Left lung (tissue), 10 donors: ENCODE data around the gene NBR1. TPM values are rescaled to one million over a fixed set of nuclear protein-coding genes. Genes with fewer than 3 reads are reported as not detected.

Experiments
- ATAC-seq: fragments of 200-7000 bp; cut with Tn5 transposase; one replicate; pipeline ENCODE4 v1.9.1; 2020; ENCODE audit warnings: moderate library complexity
- DNase-seq, 4 donors: peaks; one replicate each; pipeline ENCODE4 v3.0.0-alpha.2; 2013 to 2020
- H3K27ac ChIP-seq, 2 donors: fragments of 200-600 bp; sonication (generic) in 1 of 2; one replicate each; pipeline versions ENCODE4 v1.5.0 to v1.8.0; 2020 to 2021
- H3K27me3 ChIP-seq, 2 donors: fragments of 200-600 bp; sonication (generic) in 1 of 2; one replicate each; pipeline versions ENCODE4 v1.5.0 to v1.8.0; 2020 to 2021
- H3K36me3 ChIP-seq, 2 donors: fragments of 200-600 bp; sonication (generic) in 1 of 2; one replicate each; pipeline versions ENCODE4 v1.5.0 to v1.8.0; 2020 to 2021
- H3K4me1 ChIP-seq, 2 donors: fragments of 200-600 bp; one replicate each; pipeline ENCODE4 v1.8.0; 2021
- H3K4me3 ChIP-seq, 2 donors: fragments of 200-600 bp; sonication (generic) in 1 of 2; one replicate each; pipeline versions ENCODE4 v1.5.0 to v1.8.0; 2020 to 2021; ENCODE audit warnings: mild to moderate bottlenecking in 1 of 2
- H3K9me3 ChIP-seq, 2 donors: fragments of 200-600 bp; sonication (generic) in 1 of 2; one replicate each; pipeline versions ENCODE4 v1.5.0 to v1.8.0; 2020 to 2021
- intact Hi-C, 2 donors: fragments of 100-400 bp; cut with DNase I; formaldehyde crosslinking; loops; one replicate each; pipeline versions ENCODE4 v1.11.2 to v1.14.2; 2022
- polyA plus RNA-seq, 6 donors: library from polyadenylated mRNA; unstranded; fragments of 120-200 nt; gene quantifications; one replicate each; pipeline ENCODE4 v1.2.1, GENCODE V29; 2013; ENCODE audit not compliant: insufficient read length in 6 of 6
- total RNA-seq, 2 donors: library from RNA; stranded (reverse); fragmentation: NEBNext Ultra II Directional; extraction: Animal tissue kit (Norgen Biotek cat#: 25700); gene quantifications; one replicate each; pipeline ENCODE4 v1.2.1, GENCODE V29; 2021
- TF ChIP-seq, protein P1 (sequence below), 2 donors: fragments of 200-600 bp; sonication (generic) in 1 of 2; IDR thresholded peaks; one replicate each; pipeline versions ENCODE4 v1.5.0 to v1.8.0; 2021; ENCODE audit warnings: antibody characterized with exemption in 2 of 2
- donor health status: DM: no; HTN: yes; CAD: no.
- donor health status: DM: no; HTN: no; CAD: no.

The NBR1 gene
- total and polyA plus RNA-seq, 8 donors, result 62.4 to 125 (median 103) TPM

DNA sequence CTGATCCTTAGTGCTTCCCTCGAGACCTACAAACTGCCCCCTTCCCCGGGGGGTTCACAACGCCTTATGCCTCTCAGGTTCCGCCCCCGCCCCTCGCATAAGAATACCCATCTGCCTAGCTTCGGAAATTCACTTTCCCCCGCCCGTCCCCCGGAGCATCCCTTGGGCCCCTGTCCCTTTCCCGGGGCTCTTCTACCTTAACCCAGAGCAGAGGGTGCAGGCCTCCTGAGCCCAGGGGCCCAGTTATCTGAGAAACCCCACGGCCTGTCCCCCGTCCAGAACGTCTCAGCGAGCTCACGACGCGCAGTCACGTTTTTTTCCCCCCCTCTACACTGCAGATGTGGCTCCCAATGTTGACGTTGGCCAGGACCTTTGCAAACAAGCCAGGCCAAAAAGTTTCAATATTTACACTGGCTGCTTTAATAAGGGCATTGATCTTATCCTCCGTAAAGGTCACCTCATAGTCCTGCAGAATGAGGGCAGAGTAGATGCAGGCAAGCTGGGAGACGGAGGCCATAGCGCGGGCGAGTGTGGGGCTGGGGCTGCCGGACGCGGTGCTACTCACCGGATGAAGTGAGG lies 1.4 kb upstream of the NBR1 start:
- DNase-seq, result peak; percentile 13 to 86 (median 44)
- TF ChIP-seq, protein P1, sequence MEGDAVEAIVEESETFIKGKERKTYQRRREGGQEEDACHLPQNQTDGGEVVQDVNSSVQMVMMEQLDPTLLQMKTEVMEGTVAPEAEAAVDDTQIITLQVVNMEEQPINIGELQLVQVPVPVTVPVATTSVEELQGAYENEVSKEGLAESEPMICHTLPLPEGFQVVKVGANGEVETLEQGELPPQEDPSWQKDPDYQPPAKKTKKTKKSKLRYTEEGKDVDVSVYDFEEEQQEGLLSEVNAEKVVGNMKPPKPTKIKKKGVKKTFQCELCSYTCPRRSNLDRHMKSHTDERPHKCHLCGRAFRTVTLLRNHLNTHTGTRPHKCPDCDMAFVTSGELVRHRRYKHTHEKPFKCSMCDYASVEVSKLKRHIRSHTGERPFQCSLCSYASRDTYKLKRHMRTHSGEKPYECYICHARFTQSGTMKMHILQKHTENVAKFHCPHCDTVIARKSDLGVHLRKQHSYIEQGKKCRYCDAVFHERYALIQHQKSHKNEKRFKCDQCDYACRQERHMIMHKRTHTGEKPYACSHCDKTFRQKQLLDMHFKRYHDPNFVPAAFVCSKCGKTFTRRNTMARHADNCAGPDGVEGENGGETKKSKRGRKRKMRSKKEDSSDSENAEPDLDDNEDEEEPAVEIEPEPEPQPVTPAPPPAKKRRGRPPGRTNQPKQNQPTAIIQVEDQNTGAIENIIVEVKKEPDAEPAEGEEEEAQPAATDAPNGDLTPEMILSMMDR (IDR thresholded peaks at IDR 0.05), result no peak
- H3K4me3 ChIP-seq, result peak overlapping the region; percentile 63 to 80
- peak overlapping the region; percentile 97 to 99 for H3K27ac ChIP-seq
- H3K9me3 ChIP-seq, result no peaks in the 10 kb centered on the region
- no peaks in the 10 kb centered on the region for H3K27me3 ChIP-seq
- ATAC-seq, result peak; percentile 21
- intact Hi-C loops, result no loop called here
- H3K36me3 ChIP-seq, result no peaks in the 10 kb centered on the region
- peaks cover 10 to 49% of the 10 kb centered on the region in 2 donors for H3K4me1 ChIP-seq

DNA sequence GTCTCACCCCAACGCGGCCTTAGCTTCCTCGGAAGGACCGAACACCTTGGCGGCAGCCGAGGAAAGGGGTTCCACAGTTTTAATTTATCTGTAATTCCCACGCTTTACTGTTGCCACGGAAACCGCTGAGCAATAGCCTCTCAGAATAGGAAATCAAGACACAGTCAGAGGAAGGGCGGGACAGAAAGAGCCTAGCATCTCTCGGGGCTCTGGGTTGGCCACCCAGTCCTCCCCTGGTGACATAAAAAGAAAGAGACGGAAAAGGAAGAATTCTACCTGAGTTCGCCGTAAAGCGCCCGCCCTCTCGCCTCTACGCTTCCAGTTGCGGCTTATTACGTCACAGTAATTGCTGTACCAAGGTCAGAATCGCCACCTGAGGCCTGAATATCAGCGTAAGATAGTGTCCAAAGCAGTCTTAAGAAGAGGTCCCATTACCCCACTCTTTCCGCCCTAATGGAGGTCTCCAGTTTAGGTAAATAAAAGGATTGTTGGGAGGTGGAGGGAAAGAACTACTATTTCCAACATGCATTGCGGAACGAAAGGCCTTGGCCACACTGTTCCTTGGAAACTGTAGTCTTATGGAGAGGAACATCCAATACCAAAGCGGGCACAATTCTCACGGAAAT lies 761 bp upstream of the NBR1 start:
- Histone ChIP-seq H3K4me3 (peak overlapping the region; percentile 63 to 80), H3K4me1 (peaks cover 14 to 55% of the 10 kb centered on the region in 2 donors), H3K27ac (peak overlapping the region; percentile 97 to 99), H3K9me3 (no peaks in the 10 kb centered on the region), H3K27me3 (no peaks in the 10 kb centered on the region), H3K36me3 (no peaks in the 10 kb centered on the region)
- DNase-seq, result peak; percentile 88 to 96 (median 92)
- TF ChIP-seq, protein P1 (IDR thresholded peaks at IDR 0.05), result no peak
- intact Hi-C loops, result no loop called here
- ATAC-seq, result peak; percentile 91

DNA sequence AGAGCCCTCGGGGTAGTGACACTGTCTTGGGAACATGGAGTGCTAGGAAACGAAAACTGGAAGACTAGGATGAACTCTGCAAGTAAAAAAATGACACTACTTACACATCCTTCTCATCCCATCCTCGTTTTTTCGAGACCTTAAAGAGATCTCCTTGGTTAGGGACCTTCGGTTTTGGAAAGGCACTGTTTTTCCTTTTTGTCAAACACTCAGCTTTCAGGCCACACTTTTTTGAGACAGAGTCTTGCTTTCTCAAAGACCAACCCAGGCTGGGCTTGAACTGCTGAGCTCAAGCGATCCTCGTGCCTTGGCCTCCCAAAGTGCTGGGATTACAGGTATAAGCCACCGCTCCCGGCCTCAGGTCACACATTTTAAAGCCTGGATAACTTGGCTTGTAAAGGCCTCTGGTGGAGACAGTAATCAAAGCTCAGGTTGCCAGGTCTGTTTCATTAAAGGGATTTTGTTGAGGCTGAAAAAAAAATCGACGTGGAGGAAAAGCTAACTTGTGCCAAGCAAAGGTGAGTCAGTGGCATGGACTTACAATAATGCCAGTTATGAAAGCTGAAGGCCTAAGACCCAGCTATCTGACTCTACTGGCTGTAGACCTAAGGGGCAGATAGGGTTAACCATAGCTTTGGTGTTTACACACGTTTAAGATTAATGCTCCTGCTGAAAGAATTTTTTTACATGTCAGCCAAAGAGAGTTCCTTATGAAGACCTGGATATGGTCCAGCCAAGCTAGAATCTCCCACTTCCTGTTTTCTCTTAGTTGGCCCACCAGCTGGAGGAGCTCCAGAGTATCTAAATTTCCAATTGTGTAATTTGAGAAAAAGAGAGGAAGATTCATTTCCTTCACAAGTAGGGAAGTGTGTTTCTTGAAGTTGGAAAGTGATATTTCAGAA lies 823 bp downstream of the NBR1 start:
- intact Hi-C loops, result no loop called here
- TF ChIP-seq, protein P1 (IDR thresholded peaks at IDR 0.05), result no peak
- Histone ChIP-seq H3K4me3 (peak overlapping the region; percentile 63 to 80), H3K36me3 (peaks cover 0 to 12% of the 10 kb centered on the region in 2 donors), H3K4me1 (peaks cover 17 to 71% of the 10 kb centered on the region in 2 donors), H3K27me3 (no peaks in the 10 kb centered on the region), H3K27ac (peak overlapping the region; percentile 97 to 99), H3K9me3 (no peaks in the 10 kb centered on the region)
- ATAC-seq, result peak; percentile 2
- peak in 2 of 4 donors; percentile 84 to 92 for DNase-seq

DNA sequence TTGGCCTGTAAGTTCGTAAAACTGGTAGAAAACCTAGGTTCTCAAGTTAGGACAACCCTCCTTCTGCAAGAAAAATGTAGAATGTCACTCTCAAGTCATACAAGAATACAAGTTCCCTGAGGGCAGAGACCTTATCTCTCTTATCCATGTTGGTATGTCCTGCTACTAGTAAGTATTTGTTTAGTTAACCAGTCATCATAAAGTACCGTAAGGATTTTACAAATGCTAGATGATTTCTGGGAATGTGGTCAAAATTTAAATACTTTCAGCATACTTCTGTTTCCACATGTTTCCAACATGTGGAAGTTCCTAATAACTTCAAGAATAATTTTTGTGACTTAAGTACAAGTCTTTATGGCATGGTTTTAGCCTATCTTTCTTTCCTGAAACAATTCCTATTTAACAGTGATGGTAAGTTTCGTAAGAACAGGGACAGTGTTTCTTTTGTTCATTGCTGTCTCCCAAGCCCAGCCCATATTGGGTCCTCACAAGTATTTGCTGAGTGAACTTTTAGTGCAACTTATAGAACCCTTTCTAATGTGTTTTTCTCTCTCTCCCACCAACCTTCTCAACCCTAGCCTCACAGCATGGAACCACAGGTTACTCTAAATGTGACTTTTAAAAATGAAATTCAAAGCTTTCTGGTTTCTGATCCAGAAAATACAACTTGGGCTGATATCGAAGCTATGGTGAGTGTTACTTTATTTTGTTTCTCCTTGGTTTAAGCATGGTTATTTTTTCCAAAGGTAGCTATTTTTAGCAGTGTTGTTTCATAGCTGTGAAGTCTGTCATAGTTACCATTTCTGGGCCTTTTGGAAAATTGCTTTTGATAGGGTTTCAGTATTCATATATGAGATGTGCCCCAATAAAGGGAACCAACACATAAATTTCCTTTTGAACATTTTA lies 4.5 kb downstream of the NBR1 start:
- Histone ChIP-seq H3K4me1 (peaks cover 17 to 67% of the 10 kb centered on the region in 2 donors), H3K27ac (peak overlapping the region in 1 of 2 donors; percentile 1), H3K4me3 (no peak overlapping the region), H3K27me3 (no peaks in the 10 kb centered on the region), H3K36me3 (peaks cover 0 to 45% of the 10 kb centered on the region in 2 donors), H3K9me3 (no peaks in the 10 kb centered on the region)
- ATAC-seq, result no peak
- no peak for DNase-seq
- intact Hi-C loops, result no loop called here
- TF ChIP-seq, protein P1 (IDR thresholded peaks at IDR 0.05), result no peak
